HT1080 (cell line): ENCODE measurements around the gene PCBP3. TPM values are rescaled to one million over a fixed set of nuclear protein-coding genes. Genes with fewer than 3 reads are reported as not detected.
"Not testable (repeated sequence)": the region's sequence is repeated elsewhere in the genome, so short reads cannot be mapped to it uniquely, and the experiment has no call there.

Experiments
- DNase-seq: peaks from one replicate; pipeline ENCODE4 v3.0.0-alpha.2; 2015; ENCODE audit warnings: low read depth
- total RNA-seq: library from RNA; depleted of rRNA; stranded (reverse); fragments of >200 nt; shearing (Covaris generic); gene quantifications from 2 replicates; pipeline ENCODE4 v1.2.3, GENCODE V29; 2014

PCBP3 gene
- total RNA-seq, 1 experiment from 2014 or later = not detected

GRCh38 chr21:45974073-45975019 lies 330.8 kb downstream of the PCBP3 start:
- peak; percentile 90 for DNase-seq

- DNase-seq = no peak
Observed at GRCh38 chr21:45975020-45975666, 331.6 kb downstream of the PCBP3 start.

- not testable (repeated sequence) for DNase-seq
Observed at GRCh38 chr21:45975667-45976409, 332.3 kb downstream of the PCBP3 start.

DNA sequence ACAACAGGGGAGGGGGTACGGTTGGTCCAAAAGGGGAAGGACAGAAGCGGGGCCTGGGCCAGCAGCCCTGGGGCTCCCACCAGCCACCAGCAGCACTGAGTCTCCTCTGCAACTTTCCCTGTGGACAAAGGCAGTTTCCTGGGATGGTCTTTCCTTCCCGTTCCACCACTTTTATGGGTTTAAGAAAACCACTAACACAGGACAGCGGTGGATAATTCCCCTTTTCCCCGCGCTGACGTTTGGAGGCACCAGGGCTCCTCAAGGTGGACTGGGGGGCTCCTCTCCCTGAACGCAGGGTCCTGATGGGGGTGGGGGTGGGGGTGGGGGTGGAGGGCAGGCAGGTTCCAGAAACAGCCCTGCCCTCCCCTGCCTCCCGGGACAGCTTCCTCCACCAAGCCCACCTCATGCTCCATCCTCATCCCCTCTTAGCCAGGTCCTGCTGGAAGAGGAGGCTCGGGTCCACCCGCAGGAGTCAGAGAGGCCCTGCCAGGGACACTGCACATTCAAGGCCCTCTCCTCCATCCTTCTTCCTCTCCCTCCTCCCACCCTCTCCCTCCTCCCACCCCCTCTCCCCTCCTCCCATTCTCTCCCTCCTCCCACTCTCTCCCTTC lies 333.3 kb downstream of the PCBP3 start:
- DNase-seq = no peak

GRCh38 chr21:45977396-45977795 lies 333.9 kb downstream of the PCBP3 start:
- DNase-seq = peak; percentile 23

DNA sequence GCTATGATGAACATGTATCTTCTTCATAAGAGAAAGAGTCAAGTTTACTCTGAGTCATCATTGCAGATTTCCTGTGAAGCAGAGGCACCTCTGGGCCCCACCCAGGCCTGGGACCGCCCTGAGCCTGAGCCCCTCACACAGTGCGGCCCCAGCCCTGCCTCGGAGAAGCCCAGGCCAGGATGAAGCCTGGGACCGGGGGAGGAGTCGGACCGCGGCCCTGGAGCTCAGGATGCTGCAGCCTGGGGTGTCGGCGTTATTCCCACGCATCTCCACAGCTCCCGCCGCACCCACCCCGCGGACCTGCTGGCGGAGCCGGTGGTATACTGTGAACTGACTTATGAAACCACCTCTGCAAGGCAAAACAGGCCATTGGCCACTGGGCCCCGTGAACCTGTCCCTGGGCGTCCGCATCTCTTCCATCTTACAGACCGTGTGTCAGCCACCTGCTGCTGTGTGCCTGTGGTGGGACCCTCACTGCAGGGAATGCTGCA lies 335.7 kb downstream of the PCBP3 start:
- DNase-seq = peak; percentile 83

- no peak for DNase-seq
Observed at GRCh38 chr21:45979651-45980050, 336.1 kb downstream of the PCBP3 start.

DNA sequence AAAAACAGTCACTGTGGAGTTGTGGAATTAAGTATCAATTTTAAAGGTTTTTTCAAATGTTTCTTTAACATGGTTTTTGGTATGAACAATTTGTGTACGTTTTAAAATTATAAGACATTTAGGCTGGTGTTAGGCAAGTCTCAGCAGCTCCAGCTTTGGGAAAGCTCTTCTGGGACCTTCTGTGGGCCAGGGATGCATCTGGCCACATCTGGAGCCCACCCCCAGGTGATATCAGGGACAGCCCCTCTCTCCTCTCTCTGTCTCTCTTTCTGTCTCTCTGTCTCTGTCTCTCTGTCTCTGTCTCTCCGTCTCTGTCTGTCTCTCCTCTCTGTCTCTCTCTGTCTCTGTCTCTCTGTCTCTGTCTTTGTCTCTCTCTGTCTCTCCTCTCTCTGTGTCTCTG lies 336.7 kb downstream of the PCBP3 start:
- no peak for DNase-seq

- DNase-seq = no peak
Observed at GRCh38 chr21:45980697-45981096, 337.2 kb downstream of the PCBP3 start.

DNA sequence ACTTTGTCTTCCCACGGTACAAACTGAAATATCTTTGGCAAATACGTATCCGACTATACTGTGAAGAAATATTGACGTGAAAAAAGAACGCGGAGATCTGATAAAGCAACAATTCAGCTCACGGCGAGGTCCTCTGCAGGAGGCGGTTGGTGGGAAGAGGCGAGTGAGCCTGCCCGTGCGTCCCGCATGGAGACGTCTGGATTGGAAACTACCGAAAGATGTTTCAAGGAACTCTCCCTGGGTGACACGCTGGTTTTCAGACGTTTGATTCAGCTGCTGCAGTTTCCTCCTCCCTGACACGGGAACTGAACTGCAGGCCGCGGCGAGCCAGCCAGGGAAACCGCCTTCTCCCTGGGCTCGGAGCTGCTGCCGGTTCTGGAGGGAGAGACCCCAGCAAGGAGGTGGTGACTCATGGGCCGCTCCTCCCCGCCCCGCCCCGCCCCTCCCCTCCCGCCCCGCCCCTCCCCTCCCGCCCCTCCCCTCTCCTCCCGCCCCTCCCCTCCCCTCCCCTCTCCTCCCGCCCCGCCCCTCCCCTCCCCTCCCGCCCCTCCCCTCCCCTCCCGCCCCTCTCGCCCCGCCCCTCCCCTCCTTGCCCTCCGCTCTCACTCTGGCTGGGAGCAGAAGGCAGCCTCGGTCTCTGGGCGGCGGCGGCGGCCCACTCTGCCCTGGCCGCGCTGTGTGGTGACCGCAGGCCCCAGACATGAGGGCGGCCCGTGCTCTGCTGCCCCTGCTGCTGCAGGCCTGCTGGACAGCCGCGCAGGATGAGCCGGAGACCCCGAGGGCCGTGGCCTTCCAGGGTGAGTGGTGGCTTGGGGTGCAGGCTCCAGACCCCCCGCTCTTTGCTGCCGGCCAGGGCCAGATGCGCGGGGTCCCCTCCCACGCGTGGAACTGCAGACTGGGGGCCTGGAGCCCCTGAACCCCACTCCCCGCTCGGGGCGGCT lies 337.9 kb downstream of the PCBP3 start, which contains the start of gene COL6A1:
Gene COL6A1 (plus strand): TSS at position 620 of the 941 bp plus-strand sequence. CDS start 81 bp downstream, at position 701.
- DNase-seq = peak; percentile 86

DNA sequence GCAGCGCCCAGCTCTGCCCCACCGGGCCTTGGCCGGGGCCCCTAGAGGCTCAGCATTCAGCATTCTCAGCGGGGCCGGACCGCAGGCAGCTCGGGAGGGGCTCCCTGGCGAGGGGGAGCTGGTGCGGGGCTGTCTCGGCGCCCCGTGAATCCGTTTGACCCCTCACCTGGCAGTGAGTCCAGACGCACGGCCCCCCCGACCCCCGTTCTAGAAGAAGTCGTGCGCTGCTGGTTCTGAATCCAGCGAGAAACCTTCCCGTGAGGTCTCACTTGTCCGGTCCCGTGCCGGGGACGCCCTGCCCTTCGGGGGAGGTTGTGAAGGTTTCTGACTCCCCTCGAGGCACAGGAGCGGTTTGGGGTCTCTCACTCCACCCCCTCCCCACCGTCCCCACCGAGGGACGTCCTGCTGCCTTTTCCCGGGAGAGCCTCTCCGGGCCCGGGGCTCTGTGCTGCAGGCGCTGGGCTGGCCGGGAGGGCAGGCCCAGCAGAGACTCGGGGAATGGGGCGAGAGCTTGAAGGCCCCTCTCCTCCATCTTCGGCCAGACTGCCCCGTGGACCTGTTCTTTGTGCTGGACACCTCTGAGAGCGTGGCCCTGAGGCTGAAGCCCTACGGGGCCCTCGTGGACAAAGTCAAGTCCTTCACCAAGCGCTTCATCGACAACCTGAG lies 338.7 kb downstream of the PCBP3 start:
- DNase-seq = no peak

GRCh38 chr21:45982758-45983648 lies 339.5 kb downstream of the PCBP3 start:
- no peak for DNase-seq

GRCh38 chr21:45983649-45983965 lies 340.1 kb downstream of the PCBP3 start:
- DNase-seq = no peak

DNA sequence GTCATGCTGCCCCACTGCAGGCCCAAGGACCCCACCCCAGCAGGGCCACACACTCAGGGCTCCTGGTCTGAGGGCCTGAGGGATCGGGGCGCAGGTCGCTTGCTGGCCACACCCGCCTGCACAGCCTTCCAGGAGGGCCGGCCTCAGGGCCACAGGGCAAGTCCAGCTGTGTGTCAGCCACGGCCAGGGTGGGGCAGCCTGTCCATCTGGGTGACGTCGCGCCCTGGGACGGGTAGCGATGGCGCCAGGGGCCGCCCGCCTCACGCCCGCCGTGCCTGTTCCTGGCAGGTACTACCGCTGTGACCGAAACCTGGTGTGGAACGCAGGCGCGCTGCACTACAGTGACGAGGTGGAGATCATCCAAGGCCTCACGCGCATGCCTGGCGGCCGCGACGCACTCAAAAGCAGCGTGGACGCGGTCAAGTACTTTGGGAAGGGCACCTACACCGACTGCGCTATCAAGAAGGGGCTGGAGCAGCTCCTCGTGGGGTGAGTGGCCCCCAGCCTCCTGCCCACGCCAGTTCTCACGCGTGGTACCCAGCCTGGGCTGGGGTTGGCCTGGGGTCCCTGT lies 340.5 kb downstream of the PCBP3 start:
- DNase-seq = no peak

- no peak for DNase-seq
Observed at GRCh38 chr21:45984584-45985095, 341.1 kb downstream of the PCBP3 start.

DNA sequence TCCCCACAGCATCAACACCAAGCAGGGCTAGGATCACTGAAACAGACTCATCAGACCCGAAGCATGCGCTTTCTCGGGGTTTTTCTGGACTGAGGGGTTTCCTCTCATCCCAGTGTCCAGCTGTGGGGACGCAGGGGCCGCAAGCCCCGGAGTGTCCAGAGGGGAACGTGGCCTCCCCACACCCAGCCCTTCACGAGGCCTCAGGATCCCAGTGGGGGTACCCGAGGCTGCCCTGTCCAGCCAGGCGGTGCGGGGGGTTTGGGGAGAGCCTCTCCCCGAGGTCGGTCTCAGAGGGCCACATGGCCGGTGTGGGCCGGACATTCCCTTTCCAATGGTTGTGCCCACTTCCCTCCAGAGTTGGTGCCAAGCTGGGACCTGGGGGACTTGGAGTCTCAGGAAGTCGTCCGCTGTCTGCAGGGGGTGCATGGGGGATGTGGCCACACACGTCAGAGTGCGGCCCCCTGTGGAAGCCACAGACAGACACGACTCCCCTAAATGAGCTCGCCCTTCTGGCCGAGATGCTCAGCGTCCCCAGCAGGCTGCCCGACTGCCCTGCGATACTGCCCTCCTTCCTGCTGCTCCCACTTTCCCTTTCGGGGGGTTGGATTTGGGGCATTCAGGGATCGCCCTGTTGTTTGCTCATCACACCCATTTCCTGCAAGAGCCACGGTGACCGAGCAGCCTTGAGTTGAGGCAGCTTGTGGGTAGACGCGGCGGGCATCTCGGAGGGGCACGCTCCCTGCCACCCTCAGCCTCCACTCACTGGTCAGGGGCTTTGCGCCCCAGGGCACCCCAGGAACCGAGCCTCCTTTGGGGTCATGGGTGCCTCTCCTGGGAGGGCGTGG lies 342.2 kb downstream of the PCBP3 start:
- DNase-seq = no peak
